ENCODE measurements around the gene HK1.

GRCh38 chr10:69348816-69349541 is 70.7 kb downstream of the HK1 start:
- no peak for TF ChIP-seq POLR2A (IDR thresholded peaks at IDR 0.05)
- no peak for TF ChIP-seq CTCF (IDR thresholded peaks at IDR 0.05)
- TF ChIP-seq POLR2AphosphoS5 (IDR thresholded peaks at IDR 0.05), result peak in 1 of 3 donors; percentile 64

Measured in breast epithelium (tissue), 3 donors.